HEK293 (cell line): ENCODE measurements around the gene C2orf81.

Experiments
- CTCF ChIA-PET: fragments of 350-600 bp; formaldehyde crosslinking; extraction: SDS; loops from one replicate; lab custom pipeline; 2021; ENCODE audit warnings: antibody characterized with exemption; lab: Yijun Ruan, JAX
- POLR2A ChIA-PET: fragments of 300-600 bp; formaldehyde crosslinking; extraction: SDS; loops from one replicate; lab custom pipeline; 2020; ENCODE audit warnings: antibody characterized with exemption, inconsistent platforms; lab: Yijun Ruan, JAX
- H3K27ac ChIP-seq: fragments of 200-500 bp; sonication (Bioruptor generic); 2 replicates; pipeline ENCODE4 v1.5.1; 2014; ENCODE audit warnings: low read depth, low read length, control low read depth, inconsistent platforms; ENCODE audit errors: extremely low read depth
- H3K36me3 ChIP-seq, 2 experiments: fragments of 200-500 bp in 1 of 2; sonication (Bioruptor generic) in 1 of 2; 1 replicate in 1 of 2; 2 replicates in 1 of 2; pipeline ENCODE4 v1.5.1; 2014 to 2017; ENCODE audit warnings: inconsistent platforms in 2 of 2, low read length in 2 of 2; ENCODE audit not compliant: control insufficient read depth in 2 of 2, insufficient read depth in 1 of 2
- H3K4me1 ChIP-seq: fragments of 200-500 bp; sonication (Bioruptor generic); 2 replicates; pipeline ENCODE4 v1.5.1; 2014; ENCODE audit warnings: mild to moderate bottlenecking, low read length, inconsistent platforms; ENCODE audit not compliant: control insufficient read depth, insufficient read depth
- H3K4me3 ChIP-seq: 2 replicates; pipeline ENCODE4 v1.5.1; 2011; ENCODE audit warnings: low read depth, mild to moderate bottlenecking, control low read depth, low read length, moderate library complexity
- H3K9me3 ChIP-seq: fragments of 200-500 bp; sonication (Bioruptor generic); 2 replicates; pipeline ENCODE4 v1.5.1; 2014; ENCODE audit warnings: low read depth, low read length, inconsistent platforms; ENCODE audit not compliant: control insufficient read depth, insufficient read depth
- EGR2 ChIP-seq: fragments of 450-650 bp; formaldehyde crosslinking; IDR thresholded peaks from 2 replicates; pipeline ENCODE4 v1.5.1; 2016; ENCODE audit warnings: low read depth, missing biosample characterization, missing genetic modification characterization
- MZF1 ChIP-seq: fragments of 450-650 bp; formaldehyde crosslinking; IDR thresholded peaks from 2 replicates; pipeline ENCODE4 v1.5.1; 2017; ENCODE audit warnings: missing biosample characterization, missing genetic modification characterization, borderline replicate concordance
- OVOL3 ChIP-seq: fragments of 450-650 bp; formaldehyde crosslinking; IDR thresholded peaks from 2 replicates; pipeline ENCODE4 v1.5.1; 2016; ENCODE audit warnings: missing biosample characterization, missing genetic modification characterization
- TCF7L2 ChIP-seq: IDR thresholded peaks from 2 replicates; pipeline ENCODE4 v1.6.1; 2011; ENCODE audit warnings: low read depth, mild to moderate bottlenecking, inconsistent platforms, low read length, moderate library complexity, borderline replicate concordance
- TRIM28 ChIP-seq: IDR thresholded peaks from 2 replicates; pipeline ENCODE4 v1.6.1; 2011; ENCODE audit warnings: low read length, control low read depth, borderline replicate concordance
- ZFHX2 ChIP-seq: fragments of 450-650 bp; formaldehyde crosslinking; conservative IDR thresholded peaks from 2 replicates; pipeline ENCODE4 v1.5.1; 2016; ENCODE audit warnings: missing biosample characterization, missing genetic modification characterization
- ZNF133 ChIP-seq: fragments of 450-650 bp; formaldehyde crosslinking; IDR thresholded peaks from 2 replicates; pipeline ENCODE4 v1.5.1; 2016; ENCODE audit warnings: missing biosample characterization, missing genetic modification characterization
- ZNF221 ChIP-seq: fragments of 450-650 bp; formaldehyde crosslinking; IDR thresholded peaks from 2 replicates; pipeline ENCODE4 v1.5.1; 2017; ENCODE audit warnings: missing biosample characterization, missing genetic modification characterization, borderline replicate concordance
- ZNF324 ChIP-seq: fragments of 450-650 bp; formaldehyde crosslinking; IDR thresholded peaks from 2 replicates; pipeline ENCODE4 v1.5.1; 2016; ENCODE audit warnings: missing biosample characterization, missing genetic modification characterization
- ZNF514 ChIP-seq: fragments of 450-650 bp; formaldehyde crosslinking; IDR thresholded peaks from 2 replicates; pipeline ENCODE4 v1.5.1; 2016; ENCODE audit warnings: missing biosample characterization, missing genetic modification characterization
- ZNF530 ChIP-seq: fragments of 450-650 bp; formaldehyde crosslinking; IDR thresholded peaks from 2 replicates; pipeline ENCODE4 v1.5.1; 2016; ENCODE audit warnings: low read depth, missing biosample characterization, missing genetic modification characterization
- ZNF555 ChIP-seq: fragments of 450-650 bp; formaldehyde crosslinking; conservative IDR thresholded peaks from 2 replicates; pipeline ENCODE4 v1.5.1; 2017; ENCODE audit warnings: missing biosample characterization, mild to moderate bottlenecking, missing genetic modification characterization, inconsistent platforms
- ZNF561 ChIP-seq: fragments of 450-650 bp; IDR thresholded peaks from 2 replicates; pipeline ENCODE4 v1.5.1; 2018; ENCODE audit warnings: missing biosample characterization, missing genetic modification characterization, borderline replicate concordance
- ZNF623 ChIP-seq: fragments of 450-650 bp; formaldehyde crosslinking; IDR thresholded peaks from 2 replicates; pipeline ENCODE4 v1.5.1; 2016; ENCODE audit warnings: missing biosample characterization, missing genetic modification characterization
- ZNF629 ChIP-seq: fragments of 450-650 bp; formaldehyde crosslinking; IDR thresholded peaks from 2 replicates; pipeline ENCODE4 v1.5.1; 2017; ENCODE audit warnings: missing biosample characterization, missing genetic modification characterization
- ZNF660 ChIP-seq: fragments of 450-650 bp; IDR thresholded peaks from 2 replicates; pipeline ENCODE4 v1.5.1; 2018; ENCODE audit warnings: missing biosample characterization, mild to moderate bottlenecking, missing genetic modification characterization
- ZNF791 ChIP-seq: fragments of 450-650 bp; formaldehyde crosslinking; IDR thresholded peaks from 2 replicates; pipeline ENCODE4 v1.5.1; 2016; ENCODE audit warnings: missing biosample characterization, missing genetic modification characterization
- ZSCAN16 ChIP-seq: fragments of 450-650 bp; formaldehyde crosslinking; IDR thresholded peaks from 2 replicates; pipeline ENCODE4 v1.5.1; 2016; ENCODE audit warnings: missing biosample characterization, missing genetic modification characterization
- ZSCAN30 ChIP-seq: fragments of 450-650 bp; IDR thresholded peaks from 2 replicates; pipeline ENCODE4 v1.5.1; 2018; ENCODE audit warnings: missing biosample characterization, mild to moderate bottlenecking, missing genetic modification characterization, moderate library complexity
- TF ChIP-seq, protein P1 (sequence below): fragments of 450-650 bp; formaldehyde crosslinking; IDR thresholded peaks from 2 replicates; pipeline ENCODE4 v1.5.1; 2016; ENCODE audit warnings: missing biosample characterization, missing genetic modification characterization
- TF ChIP-seq, protein P2 (sequence below): fragments of 450-650 bp; formaldehyde crosslinking; IDR thresholded peaks from 2 replicates; pipeline ENCODE4 v1.5.1; 2016; ENCODE audit warnings: missing biosample characterization, missing genetic modification characterization
- TF ChIP-seq, protein P3 (sequence below): fragments of 450-650 bp; formaldehyde crosslinking; IDR thresholded peaks from 2 replicates; pipeline ENCODE4 v1.5.1; 2016; ENCODE audit warnings: missing biosample characterization, missing genetic modification characterization, borderline replicate concordance
- TF ChIP-seq, protein P4 (sequence below): fragments of 450-650 bp; formaldehyde crosslinking; IDR thresholded peaks from 2 replicates; pipeline ENCODE4 v1.5.1; 2016; ENCODE audit warnings: missing biosample characterization, missing genetic modification characterization, borderline replicate concordance

Gene C2orf81

DNA sequence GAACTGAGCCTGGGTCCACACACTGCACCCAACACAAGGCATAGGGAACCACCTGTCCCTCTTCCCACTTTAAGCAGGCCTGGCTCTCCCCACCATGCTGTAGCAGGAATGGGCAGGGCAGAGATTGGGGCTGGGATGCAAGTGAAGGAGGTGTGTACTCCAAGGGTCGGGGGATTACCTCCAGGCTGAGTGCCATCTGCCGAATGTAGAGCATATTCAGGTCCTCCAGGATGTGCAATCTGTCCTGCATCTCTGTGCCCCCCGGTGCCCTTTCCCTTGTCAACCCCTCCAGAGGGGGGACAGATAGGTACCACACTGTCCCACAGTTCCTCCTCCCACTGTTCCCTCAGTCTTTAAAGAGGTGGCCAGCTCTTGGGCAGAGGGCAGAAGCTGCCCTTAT lies 18.0 kb upstream of the C2orf81 start (continued):
- TF ChIP-seq ZFHX2 (tag by site-specific recombination) = no peak
- TF ChIP-seq ZNF555 (tag by site-specific recombination) = no peak
- TF ChIP-seq ZNF791 (tag by site-specific recombination) = no peak
- TF ChIP-seq, protein P1, sequence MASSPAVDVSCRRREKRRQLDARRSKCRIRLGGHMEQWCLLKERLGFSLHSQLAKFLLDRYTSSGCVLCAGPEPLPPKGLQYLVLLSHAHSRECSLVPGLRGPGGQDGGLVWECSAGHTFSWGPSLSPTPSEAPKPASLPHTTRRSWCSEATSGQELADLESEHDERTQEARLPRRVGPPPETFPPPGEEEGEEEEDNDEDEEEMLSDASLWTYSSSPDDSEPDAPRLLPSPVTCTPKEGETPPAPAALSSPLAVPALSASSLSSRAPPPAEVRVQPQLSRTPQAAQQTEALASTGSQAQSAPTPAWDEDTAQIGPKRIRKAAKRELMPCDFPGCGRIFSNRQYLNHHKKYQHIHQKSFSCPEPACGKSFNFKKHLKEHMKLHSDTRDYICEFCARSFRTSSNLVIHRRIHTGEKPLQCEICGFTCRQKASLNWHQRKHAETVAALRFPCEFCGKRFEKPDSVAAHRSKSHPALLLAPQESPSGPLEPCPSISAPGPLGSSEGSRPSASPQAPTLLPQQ (tag by site-specific recombination) = no peak
- TF ChIP-seq ZNF623 (tag by site-specific recombination) = no peak
- TF ChIP-seq MZF1 = no peak
- no peak for TF ChIP-seq TRIM28
- no peak for TF ChIP-seq OVOL3 (tag by site-specific recombination)
- TF ChIP-seq, protein P2, sequence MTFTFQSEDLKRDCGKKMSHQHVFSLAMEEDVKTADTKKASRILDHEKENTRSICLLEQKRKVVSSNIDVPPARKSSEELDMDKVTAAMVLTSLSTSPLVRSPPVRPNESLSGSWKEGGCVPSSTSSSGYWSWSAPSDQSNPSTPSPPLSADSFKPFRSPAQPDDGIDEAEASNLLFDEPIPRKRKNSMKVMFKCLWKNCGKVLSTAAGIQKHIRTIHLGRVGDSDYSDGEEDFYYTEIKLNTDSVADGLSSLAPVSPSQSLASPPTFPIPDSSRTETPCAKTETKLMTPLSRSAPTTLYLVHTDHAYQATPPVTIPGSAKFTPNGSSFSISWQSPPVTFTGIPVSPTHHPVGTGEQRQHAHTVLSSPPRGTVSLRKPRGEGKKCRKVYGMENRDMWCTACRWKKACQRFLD (tag by site-specific recombination) = no peak
- TF ChIP-seq ZNF530 = no peak
- no peak for TF ChIP-seq ZNF514 (tag by site-specific recombination)
- TF ChIP-seq ZNF629 (tag by site-specific recombination) = no peak
- TF ChIP-seq ZNF324 = no peak
- TF ChIP-seq, protein P3, sequence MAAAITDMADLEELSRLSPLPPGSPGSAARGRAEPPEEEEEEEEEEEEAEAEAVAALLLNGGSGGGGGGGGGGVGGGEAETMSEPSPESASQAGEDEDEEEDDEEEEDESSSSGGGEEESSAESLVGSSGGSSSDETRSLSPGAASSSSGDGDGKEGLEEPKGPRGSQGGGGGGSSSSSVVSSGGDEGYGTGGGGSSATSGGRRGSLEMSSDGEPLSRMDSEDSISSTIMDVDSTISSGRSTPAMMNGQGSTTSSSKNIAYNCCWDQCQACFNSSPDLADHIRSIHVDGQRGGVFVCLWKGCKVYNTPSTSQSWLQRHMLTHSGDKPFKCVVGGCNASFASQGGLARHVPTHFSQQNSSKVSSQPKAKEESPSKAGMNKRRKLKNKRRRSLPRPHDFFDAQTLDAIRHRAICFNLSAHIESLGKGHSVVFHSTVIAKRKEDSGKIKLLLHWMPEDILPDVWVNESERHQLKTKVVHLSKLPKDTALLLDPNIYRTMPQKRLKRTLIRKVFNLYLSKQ (tag by site-specific recombination) = no peak
- TF ChIP-seq ZNF660 (tag by site-specific recombination) = no peak

DNA sequence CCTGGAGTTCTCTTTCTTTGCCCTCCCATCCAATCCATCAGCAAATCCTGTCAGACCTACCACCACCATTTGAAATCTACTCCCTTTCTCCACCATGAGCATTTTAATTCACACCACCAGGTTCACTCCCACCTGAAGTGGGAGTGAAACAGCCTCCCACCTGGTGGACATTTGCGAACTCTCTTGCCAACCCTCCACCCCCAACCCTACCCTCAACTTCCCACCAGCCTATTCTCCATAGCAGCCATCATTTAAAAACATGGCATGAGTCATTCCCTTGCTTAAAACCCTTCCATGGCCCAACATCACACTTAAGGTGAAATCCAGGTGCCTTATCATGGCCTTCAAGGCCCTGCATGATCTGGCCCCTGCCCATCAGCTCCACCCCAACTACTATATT lies 16.8 kb upstream of the C2orf81 start:
- no peak overlapping the region for H3K27ac ChIP-seq
- H3K9me3 ChIP-seq = no peaks in the 10 kb centered on the region
- H3K36me3 ChIP-seq = peaks cover 0 to 42% of the 10 kb centered on the region in 2 experiments; a peak in 2 of 3 replicates
- ChIA-PET CTCF (interaction anchor here (0.6 to 2.5 kb wide), 2 partner anchors 12 to 36 kb away, joined by 3 to 6 read pairs; no protein-coding TSS in a partner anchor), POLR2A (interaction anchor here (0.9 kb wide), 1 partner anchor 17 kb away, joined by 3 read pairs; the partner anchor contains the start of gene INO80B)
- H3K4me1 ChIP-seq = no peaks in the 10 kb centered on the region; the same call in 1 of the 2 replicates
- TF ChIP-seq ZSCAN16 (tag by site-specific recombination) (no peak), ZNF221 (tag by site-specific recombination) (no peak), ZSCAN30 (no peak), TCF7L2 (no peak), EGR2 (tag by site-specific recombination) (peak; percentile 88), ZFHX2 (tag by site-specific recombination) (peak; percentile 81), ZNF133 (tag by site-specific recombination) (no peak), ZNF561 (tag by site-specific recombination) (no peak)
- TF ChIP-seq, protein P4, sequence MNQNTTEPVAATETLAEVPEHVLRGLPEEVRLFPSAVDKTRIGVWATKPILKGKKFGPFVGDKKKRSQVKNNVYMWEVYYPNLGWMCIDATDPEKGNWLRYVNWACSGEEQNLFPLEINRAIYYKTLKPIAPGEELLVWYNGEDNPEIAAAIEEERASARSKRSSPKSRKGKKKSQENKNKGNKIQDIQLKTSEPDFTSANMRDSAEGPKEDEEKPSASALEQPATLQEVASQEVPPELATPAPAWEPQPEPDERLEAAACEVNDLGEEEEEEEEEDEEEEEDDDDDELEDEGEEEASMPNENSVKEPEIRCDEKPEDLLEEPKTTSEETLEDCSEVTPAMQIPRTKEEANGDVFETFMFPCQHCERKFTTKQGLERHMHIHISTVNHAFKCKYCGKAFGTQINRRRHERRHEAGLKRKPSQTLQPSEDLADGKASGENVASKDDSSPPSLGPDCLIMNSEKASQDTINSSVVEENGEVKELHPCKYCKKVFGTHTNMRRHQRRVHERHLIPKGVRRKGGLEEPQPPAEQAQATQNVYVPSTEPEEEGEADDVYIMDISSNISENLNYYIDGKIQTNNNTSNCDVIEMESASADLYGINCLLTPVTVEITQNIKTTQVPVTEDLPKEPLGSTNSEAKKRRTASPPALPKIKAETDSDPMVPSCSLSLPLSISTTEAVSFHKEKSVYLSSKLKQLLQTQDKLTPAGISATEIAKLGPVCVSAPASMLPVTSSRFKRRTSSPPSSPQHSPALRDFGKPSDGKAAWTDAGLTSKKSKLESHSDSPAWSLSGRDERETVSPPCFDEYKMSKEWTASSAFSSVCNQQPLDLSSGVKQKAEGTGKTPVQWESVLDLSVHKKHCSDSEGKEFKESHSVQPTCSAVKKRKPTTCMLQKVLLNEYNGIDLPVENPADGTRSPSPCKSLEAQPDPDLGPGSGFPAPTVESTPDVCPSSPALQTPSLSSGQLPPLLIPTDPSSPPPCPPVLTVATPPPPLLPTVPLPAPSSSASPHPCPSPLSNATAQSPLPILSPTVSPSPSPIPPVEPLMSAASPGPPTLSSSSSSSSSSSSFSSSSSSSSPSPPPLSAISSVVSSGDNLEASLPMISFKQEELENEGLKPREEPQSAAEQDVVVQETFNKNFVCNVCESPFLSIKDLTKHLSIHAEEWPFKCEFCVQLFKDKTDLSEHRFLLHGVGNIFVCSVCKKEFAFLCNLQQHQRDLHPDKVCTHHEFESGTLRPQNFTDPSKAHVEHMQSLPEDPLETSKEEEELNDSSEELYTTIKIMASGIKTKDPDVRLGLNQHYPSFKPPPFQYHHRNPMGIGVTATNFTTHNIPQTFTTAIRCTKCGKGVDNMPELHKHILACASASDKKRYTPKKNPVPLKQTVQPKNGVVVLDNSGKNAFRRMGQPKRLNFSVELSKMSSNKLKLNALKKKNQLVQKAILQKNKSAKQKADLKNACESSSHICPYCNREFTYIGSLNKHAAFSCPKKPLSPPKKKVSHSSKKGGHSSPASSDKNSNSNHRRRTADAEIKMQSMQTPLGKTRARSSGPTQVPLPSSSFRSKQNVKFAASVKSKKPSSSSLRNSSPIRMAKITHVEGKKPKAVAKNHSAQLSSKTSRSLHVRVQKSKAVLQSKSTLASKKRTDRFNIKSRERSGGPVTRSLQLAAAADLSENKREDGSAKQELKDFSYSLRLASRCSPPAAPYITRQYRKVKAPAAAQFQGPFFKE (tag by site-specific recombination) = no peak
- H3K4me3 ChIP-seq = no peak overlapping the region
